Caco-2 (cell line): ENCODE results near the gene PIGU. TPM values are rescaled to one million over a fixed set of nuclear protein-coding genes. Genes with fewer than 3 reads are reported as not detected.
"Not testable (repeated sequence)": the region's sequence is repeated elsewhere in the genome, so short reads cannot be mapped to it uniquely, and the experiment has no call there.

Experiments used
- BruUV-seq: library from RNA; stranded (reverse); fragments of 400-500 nt; replicated peaks from 2 replicates; lab custom pipeline; 2021; lab: Mats Ljungman, UMichigan
- CTCF ChIA-PET: fragments of 300-600 bp; sonication (Branson Sonifier 250); formaldehyde crosslinking; loops from one replicate; lab custom pipeline; 2022; ENCODE audit warnings: antibody characterized with exemption; lab: Charles Lee
- POLR2A ChIA-PET: fragments of 300-600 bp; sonication (Branson Sonifier 250); formaldehyde crosslinking; loops from one replicate; lab custom pipeline; 2022; ENCODE audit warnings: antibody characterized with exemption; lab: Charles Lee
- DNase-seq, 2 experiments: peaks; one replicate each; pipeline versions ENCODE4 v3.0.0 to v3.0.0-alpha.2; 2020 to 2022
- H3K27me3 ChIP-seq: replicated peaks from 2 replicates; pipeline ENCODE4 v1.6.0; 2011; ENCODE audit warnings: low read length; ENCODE audit not compliant: control insufficient read depth, insufficient read depth
- H3K36me3 ChIP-seq: 2 replicates; pipeline ENCODE4 v1.5.1; 2011; ENCODE audit warnings: low read length; ENCODE audit not compliant: control insufficient read depth, insufficient read depth
- H3K4me1 ChIP-seq: fragments of 250-450 bp; sonication (Bioruptor Pico); 2 replicates; pipeline ENCODE4 v1.5.1; 2020; ENCODE audit warnings: mild to moderate bottlenecking
- H3K4me3 ChIP-seq: 2 replicates; pipeline ENCODE4 v1.5.1; 2011; ENCODE audit warnings: low read depth, mild to moderate bottlenecking, control low read depth, low read length
- H3K9me3 ChIP-seq: fragments of 250-450 bp; sonication (Bioruptor Pico); 2 replicates; pipeline ENCODE4 v1.5.1; 2020; ENCODE audit warnings: mild to moderate bottlenecking, moderate library complexity
- H3K27ac Mint-ChIP-seq: one replicate; pipeline ENCODE4 v1.8.0; 2022; ENCODE audit warnings: mixed read lengths; ENCODE audit not compliant: unreplicated experiment
- H3K27me3 Mint-ChIP-seq: one replicate; pipeline ENCODE4 v1.8.0; 2022; ENCODE audit warnings: mixed read lengths; ENCODE audit not compliant: insufficient read depth, unreplicated experiment
- H3K36me3 Mint-ChIP-seq: one replicate; pipeline ENCODE4 v1.8.0; 2022; ENCODE audit warnings: mild to moderate bottlenecking, mixed read lengths; ENCODE audit not compliant: insufficient read depth, unreplicated experiment
- H3K4me1 Mint-ChIP-seq: one replicate; pipeline ENCODE4 v1.8.0; 2022; ENCODE audit warnings: low read depth, mixed read lengths; ENCODE audit not compliant: unreplicated experiment
- H3K4me3 Mint-ChIP-seq: one replicate; pipeline ENCODE4 v1.8.0; 2022; ENCODE audit warnings: mild to moderate bottlenecking, moderate library complexity, mixed read lengths; ENCODE audit not compliant: unreplicated experiment
- H3K9me3 Mint-ChIP-seq: one replicate; pipeline ENCODE4 v1.8.0; 2022; ENCODE audit warnings: mixed read lengths; ENCODE audit not compliant: unreplicated experiment
- CTCF ChIP-seq, 2 experiments: fragments of 200-600 bp in 1 of 2; IDR thresholded peaks; 1 replicate in 1 of 2; 2 replicates in 1 of 2; pipeline versions ENCODE4 v1.5.1 to v1.8.0; 2011 to 2022; ENCODE audit warnings: antibody characterized with exemption in 1 of 2, control low read depth in 1 of 2, inconsistent platforms in 1 of 2, low read depth in 1 of 2, low read length in 1 of 2, mild to moderate bottlenecking in 1 of 2, moderate library complexity in 1 of 2; ENCODE audit not compliant: insufficient read depth in 1 of 2, severe bottlenecking in 1 of 2, unreplicated experiment in 1 of 2
- intact Hi-C: fragments of 100-400 bp; cut with micrococcal nuclease; formaldehyde crosslinking; loops from one replicate; pipeline ENCODE4 v1.10.0; 2022; ENCODE audit not compliant: unreplicated experiment
- total RNA-seq: library from RNA; stranded (reverse); gene quantifications from 2 replicates; pipeline ENCODE4 v1.2.3, GENCODE V29; 2022

Gene PIGU
- total RNA-seq, 1 experiment from 2014 or later: 61.7 TPM

- Mint-ChIP-seq H3K27me3 (no peaks in the 10 kb centered on the region), H3K36me3 (peaks cover 78% of the 10 kb centered on the region)
- CTCF ChIA-PET: interaction anchor here (0.5 to 3.8 kb wide), 30 partner anchors 9 to 332 kb away, joined by 3 to 130 read pairs (median 4); partner anchors contain the start of genes AHCY, ITCH and TP53INP2
Measured at GRCh38 chr20:34522969-34523871, 153.7 kb downstream of the PIGU start.

GRCh38 chr20:34519841-34520240 is 157.1 kb downstream of the PIGU start:
- H3K36me3 Mint-ChIP-seq: peaks cover 73% of the 10 kb centered on the region
- DNase-seq, intact Hi-C loops, H3K27me3 ChIP-seq, H3K36me3 ChIP-seq, BruUV-seq, H3K9me3 Mint-ChIP-seq, POLR2A ChIA-PET, H3K27ac Mint-ChIP-seq, CTCF ChIA-PET, H3K27me3 Mint-ChIP-seq, H3K9me3 ChIP-seq, H3K4me3 ChIP-seq, H3K4me3 Mint-ChIP-seq: not testable (repeated sequence)
- H3K4me1 Mint-ChIP-seq: peaks cover 33% of the 10 kb centered on the region
- peaks cover 22% of the 10 kb centered on the region for H3K4me1 ChIP-seq

More at GRCh38 chr20:34522969-34523871, 153.7 kb downstream of the PIGU start:
- Histone ChIP-seq H3K36me3 (peaks cover 10% of the 10 kb centered on the region), H3K4me3 (no peak overlapping the region), H3K27me3 (no peaks in the 10 kb centered on the region), H3K4me1 (peaks cover 46% of the 10 kb centered on the region), H3K9me3 (no peaks in the 10 kb centered on the region)
- no peak overlapping the region for H3K4me3 Mint-ChIP-seq
- no TSS peak for BruUV-seq
- POLR2A ChIA-PET: interaction anchor here (0.6 to 1.5 kb wide), 4 partner anchors 160 to 212 kb away, joined by 4 to 7 read pairs (median 6); partner anchors contain the start of gene ITCH
- intact Hi-C loops: loop anchor here (1.0 kb wide), 4 partner anchors 50 to 333 kb away; no protein-coding TSS in a partner anchor
- peak overlapping the region; percentile 25 for H3K27ac Mint-ChIP-seq
- H3K9me3 Mint-ChIP-seq: no peaks in the 10 kb centered on the region
- peak; percentile 96 to 99 for TF ChIP-seq CTCF (IDR thresholded peaks at IDR 0.05; ENCODE audit: insufficient read depth in 1 of 2, low read depth in 1 of 2, low read length in 1 of 2, severe bottlenecking in 1 of 2, unreplicated experiment in 1 of 2)
- H3K4me1 Mint-ChIP-seq: peaks cover 50% of the 10 kb centered on the region
- peak; percentile 89 to 93 for DNase-seq

DNA sequence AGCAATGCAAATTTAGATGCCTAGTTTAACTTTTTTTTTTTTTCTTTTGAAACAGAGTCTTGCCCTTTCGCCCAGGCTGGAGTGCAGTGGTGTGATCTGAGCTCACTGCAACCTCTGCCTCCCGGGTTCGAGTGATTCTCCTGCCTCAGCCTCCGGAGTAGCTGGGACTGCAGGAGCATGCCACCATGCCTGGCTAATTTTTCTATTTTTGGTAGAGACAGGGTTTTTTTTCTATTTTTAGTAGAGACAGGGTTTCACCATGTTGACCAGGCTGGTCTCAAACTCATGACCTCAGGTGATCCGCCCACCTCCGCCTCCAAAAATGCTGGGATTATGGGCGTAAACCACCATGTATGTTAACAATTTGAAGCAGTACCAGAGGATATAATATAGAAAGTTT is 158.0 kb downstream of the PIGU start:
- peaks cover 75% of the 10 kb centered on the region for H3K36me3 Mint-ChIP-seq
- H3K4me1 Mint-ChIP-seq: peaks cover 36% of the 10 kb centered on the region
- intact Hi-C loops, H3K9me3 Mint-ChIP-seq, POLR2A ChIA-PET, BruUV-seq, H3K27me3 ChIP-seq, DNase-seq, H3K36me3 ChIP-seq, H3K9me3 ChIP-seq, H3K4me3 Mint-ChIP-seq, H3K4me3 ChIP-seq, H3K27me3 Mint-ChIP-seq: not testable (repeated sequence)
- H3K4me1 ChIP-seq: peaks cover 18% of the 10 kb centered on the region
- H3K27ac Mint-ChIP-seq: peak overlapping the region; percentile 33
- CTCF ChIA-PET: interaction anchor here (1.0 kb wide), 1 partner anchor 206 kb away, joined by 4 read pairs; no protein-coding TSS in a partner anchor
